K562 (cell line): ENCODE results near the gene NFATC3. TPM values are rescaled to one million over a fixed set of nuclear protein-coding genes. Genes with fewer than 3 reads are reported as not detected.
A peak's percentile ranks its signal among the peaks of the same experiment; 100 is the strongest.

Experiments used
- CBFB ChIP-seq: sonication (generic); formaldehyde crosslinking; IDR thresholded peaks from 2 replicates; pipeline ENCODE4 v1.4.0; 2020; ENCODE audit warnings: mild to moderate bottlenecking, missing genetic modification reagents
- CHAMP1 ChIP-seq: fragments of 450-650 bp; IDR thresholded peaks from 2 replicates; pipeline ENCODE4 v1.6.1; 2016; ENCODE audit warnings: mild to moderate bottlenecking
- CSDE1 ChIP-seq, 2 experiments: fragments of 450-650 bp; IDR thresholded peaks; 2 replicates each; pipeline ENCODE4 v1.6.1; 2016; ENCODE audit warnings: mild to moderate bottlenecking in 1 of 2
- CTBP1 ChIP-seq: fragments of 450-650 bp; IDR thresholded peaks from 2 replicates; pipeline ENCODE4 v1.6.1; 2016; ENCODE audit warnings: borderline replicate concordance
- ELF2 ChIP-seq: fragments of 250-450 bp; sonication (Bioruptor Pico); IDR thresholded peaks from 2 replicates; pipeline ENCODE4 v1.5.0; 2021; ENCODE audit warnings: mild to moderate bottlenecking
- HDAC3 ChIP-seq: fragments of 450-650 bp; IDR thresholded peaks from 2 replicates; pipeline ENCODE4 v1.6.1; 2018; ENCODE audit warnings: borderline replicate concordance, mild to moderate bottlenecking, moderate library complexity; ENCODE audit not compliant: partially characterized antibody
- KAT7 ChIP-seq: sonication (generic); formaldehyde crosslinking; IDR thresholded peaks from 2 replicates; pipeline ENCODE4 v1.8.0; 2022; ENCODE audit warnings: missing genetic modification reagents, mild to moderate bottlenecking, borderline replicate concordance
- MED1 ChIP-seq: sonication (generic); formaldehyde crosslinking; IDR thresholded peaks from 2 replicates; pipeline ENCODE4 v1.8.1; 2023; ENCODE audit warnings: missing genetic modification reagents, borderline replicate concordance
- MTA3 ChIP-seq: fragments of 450-650 bp; formaldehyde crosslinking; IDR thresholded peaks from 2 replicates; pipeline ENCODE4 v1.6.1; 2017; ENCODE audit warnings: mild to moderate bottlenecking, borderline replicate concordance
- NUFIP1 ChIP-seq: fragments of 450-650 bp; IDR thresholded peaks from 2 replicates; pipeline ENCODE4 v1.6.1; 2018; ENCODE audit not compliant: partially characterized antibody
- PURB ChIP-seq: sonication (generic); formaldehyde crosslinking; IDR thresholded peaks from 2 replicates; pipeline ENCODE4 v1.9.0; 2021; ENCODE audit warnings: low read depth, mild to moderate bottlenecking, missing genetic modification reagents
- TCF15 ChIP-seq: fragments of 250-450 bp; sonication (Bioruptor Pico); IDR thresholded peaks from 2 replicates; pipeline ENCODE4 v1.8.0; 2022; ENCODE audit warnings: moderate library complexity, mild to moderate bottlenecking, inconsistent platforms
- XRCC5 ChIP-seq: fragments of 200-400 bp; formaldehyde crosslinking; IDR thresholded peaks from 2 replicates; pipeline ENCODE4 v1.6.1; 2017; ENCODE audit warnings: low read depth, mild to moderate bottlenecking, low read length
- ZBTB1 ChIP-seq: sonication (generic); formaldehyde crosslinking; IDR thresholded peaks from 2 replicates; pipeline ENCODE4 v1.8.1; 2023; ENCODE audit warnings: missing genetic modification reagents, low read depth, mild to moderate bottlenecking, borderline replicate concordance
- ZBTB9 ChIP-seq: fragments of 450-650 bp; formaldehyde crosslinking; IDR thresholded peaks from 2 replicates; pipeline ENCODE4 v1.4.0; 2020; ENCODE audit warnings: mild to moderate bottlenecking, moderate library complexity
- ZFP1 ChIP-seq: fragments of 450-650 bp; formaldehyde crosslinking; IDR thresholded peaks from 2 replicates; pipeline ENCODE4 v1.4.0; 2020; ENCODE audit warnings: mild to moderate bottlenecking, mixed read lengths
- ZNF347 ChIP-seq: fragments of 450-650 bp; formaldehyde crosslinking; IDR thresholded peaks from 2 replicates; pipeline ENCODE4 v1.4.0; 2020; ENCODE audit warnings: low read depth, mild to moderate bottlenecking, moderate library complexity
- polyA plus RNA-seq, 8 experiments: library from polyadenylated mRNA; depleted of rRNA in 4 of 8; stranded (reverse) in 5 of 8; unstranded in 3 of 8; fragments of >200 nt; fragmentation: Nextera tagmentation in 2 of 8; fragmentation: Illumina TruSeq in 1 of 8; extraction: Ambion mirVana in 2 of 8; extraction: Trizol in 1 of 8; gene quantifications; 2 replicates each; pipeline versions ENCODE4 v1.2.1 to v1.2.3, GENCODE V29; 2011 to 2014; ENCODE audit warnings: inconsistent platforms in 1 of 8, missing spikeins in 1 of 8
- total RNA-seq, 7 experiments: library from RNA; depleted of rRNA in 6 of 7; stranded (reverse); fragments of >200 nt in 6 of 7; fragmentation: Illumina TruSeq in 2 of 7; extraction: Trizol in 2 of 7; gene quantifications; 2 replicates each; pipeline versions ENCODE4 v1.2.1 to v1.2.3, GENCODE V29; 2011 to 2021; ENCODE audit warnings: low replicate concordance in 1 of 7
- TF ChIP-seq, protein P1 (sequence below): fragments of 200-800 bp; sonication (Bioruptor generic); IDR thresholded peaks from 2 replicates; pipeline ENCODE4 v1.6.1; 2016; ENCODE audit warnings: missing genetic modification characterization, missing compliant biosample characterization

NFATC3 gene
- total and polyA plus RNA-seq, 9 of the 15 experiments (the other 6 are each of a cell fraction or from before 2014, with no cell fraction given) = 15.7 to 98.4 (median 59.4) TPM

GRCh38 chr16:68244903-68245853, 160.0 kb downstream of the NFATC3 start, which contains the start of gene PLA2G15 (continued):
- TF ChIP-seq CHAMP1 (no peak), ZFP1 (CRISPR knock-in tag) (no peak), PURB (CRISPR knock-in tag) (no peak), CSDE1 (IDR thresholded peaks at IDR 0.05) (no peak), TCF15 (CRISPR knock-in tag) (no peak), ZBTB9 (CRISPR knock-in tag) (no peak), CTBP1 (peak; percentile 66), KAT7 (CRISPR knock-in tag) (no peak; the same call in 1 of the 2 replicates), MED1 (CRISPR knock-in tag) (no peak), ZBTB1 (CRISPR knock-in tag) (no peak), MTA3 (no peak; the same call in 1 of the 2 replicates), ZNF347 (no peak), NUFIP1 (no peak), XRCC5 (0 out of 2 replicates have a peak, but pooled peaks have one; percentile 37), CBFB (CRISPR knock-in tag) (no peak), ELF2 (CRISPR knock-in tag) (peak; percentile 87), HDAC3 (no peak)
- TF ChIP-seq, protein P1, sequence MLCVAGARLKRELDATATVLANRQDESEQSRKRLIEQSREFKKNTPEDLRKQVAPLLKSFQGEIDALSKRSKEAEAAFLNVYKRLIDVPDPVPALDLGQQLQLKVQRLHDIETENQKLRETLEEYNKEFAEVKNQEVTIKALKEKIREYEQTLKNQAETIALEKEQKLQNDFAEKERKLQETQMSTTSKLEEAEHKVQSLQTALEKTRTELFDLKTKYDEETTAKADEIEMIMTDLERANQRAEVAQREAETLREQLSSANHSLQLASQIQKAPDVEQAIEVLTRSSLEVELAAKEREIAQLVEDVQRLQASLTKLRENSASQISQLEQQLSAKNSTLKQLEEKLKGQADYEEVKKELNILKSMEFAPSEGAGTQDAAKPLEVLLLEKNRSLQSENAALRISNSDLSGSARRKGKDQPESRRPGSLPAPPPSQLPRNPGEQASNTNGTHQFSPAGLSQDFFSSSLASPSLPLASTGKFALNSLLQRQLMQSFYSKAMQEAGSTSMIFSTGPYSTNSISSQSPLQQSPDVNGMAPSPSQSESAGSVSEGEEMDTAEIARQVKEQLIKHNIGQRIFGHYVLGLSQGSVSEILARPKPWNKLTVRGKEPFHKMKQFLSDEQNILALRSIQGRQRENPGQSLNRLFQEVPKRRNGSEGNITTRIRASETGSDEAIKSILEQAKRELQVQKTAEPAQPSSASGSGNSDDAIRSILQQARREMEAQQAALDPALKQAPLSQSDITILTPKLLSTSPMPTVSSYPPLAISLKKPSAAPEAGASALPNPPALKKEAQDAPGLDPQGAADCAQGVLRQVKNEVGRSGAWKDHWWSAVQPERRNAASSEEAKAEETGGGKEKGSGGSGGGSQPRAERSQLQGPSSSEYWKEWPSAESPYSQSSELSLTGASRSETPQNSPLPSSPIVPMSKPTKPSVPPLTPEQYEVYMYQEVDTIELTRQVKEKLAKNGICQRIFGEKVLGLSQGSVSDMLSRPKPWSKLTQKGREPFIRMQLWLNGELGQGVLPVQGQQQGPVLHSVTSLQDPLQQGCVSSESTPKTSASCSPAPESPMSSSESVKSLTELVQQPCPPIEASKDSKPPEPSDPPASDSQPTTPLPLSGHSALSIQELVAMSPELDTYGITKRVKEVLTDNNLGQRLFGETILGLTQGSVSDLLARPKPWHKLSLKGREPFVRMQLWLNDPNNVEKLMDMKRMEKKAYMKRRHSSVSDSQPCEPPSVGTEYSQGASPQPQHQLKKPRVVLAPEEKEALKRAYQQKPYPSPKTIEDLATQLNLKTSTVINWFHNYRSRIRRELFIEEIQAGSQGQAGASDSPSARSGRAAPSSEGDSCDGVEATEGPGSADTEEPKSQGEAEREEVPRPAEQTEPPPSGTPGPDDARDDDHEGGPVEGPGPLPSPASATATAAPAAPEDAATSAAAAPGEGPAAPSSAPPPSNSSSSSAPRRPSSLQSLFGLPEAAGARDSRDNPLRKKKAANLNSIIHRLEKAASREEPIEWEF (CRISPR knock-in tag) = no peak
